ENCODE results near the gene RAD50.
"Not testable (repeated sequence)": the region's sequence is repeated elsewhere in the genome, so short reads cannot be mapped to it uniquely, and the experiment has no call there.

RAD50 gene

GRCh38 chr5:132681476-132681831 is 124.7 kb downstream of the RAD50 start:
- DNase-seq, result no peak
- in situ Hi-C loops (cut with HindIII; ENCODE audit: low pct_ligation_motif_present, low pct_unique_long_range_greater_than_20kb, low sequenced_read_pairs), result no loop called here

- no peak for DNase-seq
- in situ Hi-C loops (cut with HindIII; ENCODE audit: low pct_ligation_motif_present, low pct_unique_long_range_greater_than_20kb, low sequenced_read_pairs), result no loop called here
Observed at GRCh38 chr5:132681983-132682382, 125.2 kb downstream of the RAD50 start.

GRCh38 chr5:132684491-132684890 is 127.7 kb downstream of the RAD50 start:
- no peak for DNase-seq
- in situ Hi-C loops (cut with HindIII; ENCODE audit: low pct_ligation_motif_present, low pct_unique_long_range_greater_than_20kb, low sequenced_read_pairs), result no loop called here

- DNase-seq, result no peak
- in situ Hi-C loops (cut with HindIII; ENCODE audit: low pct_ligation_motif_present, low pct_unique_long_range_greater_than_20kb, low sequenced_read_pairs), result no loop called here
Observed at GRCh38 chr5:132684922-132685720, 128.3 kb downstream of the RAD50 start.

- in situ Hi-C loops (cut with HindIII; ENCODE audit: low pct_ligation_motif_present, low pct_unique_long_range_greater_than_20kb, low sequenced_read_pairs), result no loop called here
- no peak for DNase-seq
Observed at GRCh38 chr5:132686193-132686592, 129.4 kb downstream of the RAD50 start.

- in situ Hi-C loops (cut with HindIII; ENCODE audit: low pct_ligation_motif_present, low pct_unique_long_range_greater_than_20kb, low sequenced_read_pairs), result no loop called here
- no peak for DNase-seq
Observed at GRCh38 chr5:132687995-132688394, 131.2 kb downstream of the RAD50 start.

GRCh38 chr5:132688536-132689339 is 132.0 kb downstream of the RAD50 start:
- no peak for DNase-seq
- in situ Hi-C loops (cut with HindIII; ENCODE audit: low pct_ligation_motif_present, low pct_unique_long_range_greater_than_20kb, low sequenced_read_pairs), result no loop called here

GRCh38 chr5:132689513-132689912 is 132.7 kb downstream of the RAD50 start:
- DNase-seq, result no peak

GRCh38 chr5:132690156-132690555 is 133.4 kb downstream of the RAD50 start:
- no peak for DNase-seq
- in situ Hi-C loops (cut with HindIII; ENCODE audit: low pct_ligation_motif_present, low pct_unique_long_range_greater_than_20kb, low sequenced_read_pairs), result no loop called here

More at GRCh38 chr5:132689513-132689912, 132.7 kb downstream of the RAD50 start:
- in situ Hi-C loops (cut with HindIII; ENCODE audit: low pct_ligation_motif_present, low pct_unique_long_range_greater_than_20kb, low sequenced_read_pairs), result no loop called here

GRCh38 chr5:132691755-132692631 is 135.2 kb downstream of the RAD50 start:
- in situ Hi-C loops (cut with HindIII; ENCODE audit: low pct_ligation_motif_present, low pct_unique_long_range_greater_than_20kb, low sequenced_read_pairs); DNase-seq: not testable (repeated sequence)

GRCh38 chr5:132692632-132692967 is 135.8 kb downstream of the RAD50 start:
- in situ Hi-C loops (cut with HindIII; ENCODE audit: low pct_ligation_motif_present, low pct_unique_long_range_greater_than_20kb, low sequenced_read_pairs), result no loop called here
- DNase-seq, result no peak
